Activated CD4-positive, alpha-beta memory T cell treated with anti-CD3 and anti-CD28 coated beads for 36 hours (primary cell): Measurements from ENCODE around the gene WHRN. TPM values are rescaled to one million over a fixed set of nuclear protein-coding genes. Genes with fewer than 3 reads are reported as not detected.

Source experiments
- CTCF ChIA-PET: fragments of 350-600 bp; sonication (Branson Sonifier 250); formaldehyde crosslinking; loops from one replicate; lab custom pipeline; 2021; ENCODE audit warnings: antibody characterized with exemption, inconsistent platforms; lab: Charles Lee
- POLR2A ChIA-PET: fragments of 350-600 bp; sonication (Branson Sonifier 250); formaldehyde crosslinking; loops from one replicate; lab custom pipeline; 2021; ENCODE audit warnings: antibody characterized with exemption; lab: Charles Lee
- DNase-seq: peaks from one replicate; pipeline ENCODE4 v3.0.0-alpha.2; 2020
- H3K27ac Mint-ChIP-seq: one replicate; pipeline ENCODE4 v1.8.0; 2021; ENCODE audit warnings: mixed read lengths
- H3K27me3 Mint-ChIP-seq: one replicate; pipeline ENCODE4 v1.8.0; 2021; ENCODE audit warnings: mixed read lengths
- H3K36me3 Mint-ChIP-seq: one replicate; pipeline ENCODE4 v1.8.0; 2021; ENCODE audit warnings: mixed read lengths
- H3K4me1 Mint-ChIP-seq: one replicate; pipeline ENCODE4 v1.8.0; 2021; ENCODE audit warnings: low read depth, mixed read lengths
- H3K4me3 Mint-ChIP-seq: one replicate; pipeline ENCODE4 v1.8.0; 2021; ENCODE audit warnings: mild to moderate bottlenecking, mixed read lengths
- H3K9me3 Mint-ChIP-seq: one replicate; pipeline ENCODE4 v1.8.0; 2021; ENCODE audit warnings: mixed read lengths
- intact Hi-C: fragments of 100-400 bp; cut with micrococcal nuclease; formaldehyde crosslinking; loops from one replicate; pipeline ENCODE4 v1.15.1; 2023
- total RNA-seq, 2 experiments: library from RNA; stranded (reverse); gene quantifications; one replicate each; pipeline ENCODE4 v1.2.3, GENCODE V29; 2021

The WHRN gene
- total RNA-seq, 2 experiments from 2014 or later = 2.8 to 4.4 TPM

DNA sequence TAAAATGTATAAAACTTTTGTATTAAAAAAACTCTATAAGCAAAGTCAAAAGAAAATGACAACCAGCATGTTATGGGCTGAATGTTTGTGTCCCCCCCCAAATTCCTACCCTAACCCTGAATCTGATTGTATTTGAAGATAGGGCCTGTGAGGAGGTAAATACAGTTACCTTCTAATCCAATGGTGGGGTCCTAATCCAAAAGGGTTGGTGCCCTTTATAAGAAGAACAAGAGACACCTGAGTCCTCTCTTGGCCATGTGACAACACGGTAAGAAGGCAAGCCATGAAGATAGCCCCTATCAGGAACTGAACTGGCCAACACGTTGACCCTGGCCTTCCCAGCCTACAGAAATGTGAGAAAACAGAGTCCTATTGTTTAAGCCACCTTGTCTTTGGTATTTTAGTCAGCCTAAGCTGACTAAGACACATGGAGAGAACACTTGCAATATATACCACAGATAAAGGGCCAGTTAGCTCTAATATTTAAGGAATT lies 67.8 kb downstream of the WHRN start:
- H3K4me1 Mint-ChIP-seq = peaks cover 3% of the 10 kb centered on the region
- intact Hi-C loops = loop anchor here (10.0 kb wide), 1 partner anchor 217 kb away; the partner anchor contains the start of gene TEX53
- H3K9me3 Mint-ChIP-seq = no peaks in the 10 kb centered on the region
- no peak overlapping the region for H3K27ac Mint-ChIP-seq
- DNase-seq = no peak
- no peaks in the 10 kb centered on the region for H3K27me3 Mint-ChIP-seq
- ChIA-PET POLR2A (no interaction called here), CTCF (interaction anchor here (6.3 kb wide), 1 partner anchor 216 kb away, joined by 61 read pairs; no protein-coding TSS in a partner anchor)
- H3K4me3 Mint-ChIP-seq = no peak overlapping the region
- H3K36me3 Mint-ChIP-seq = no peaks in the 10 kb centered on the region

DNA sequence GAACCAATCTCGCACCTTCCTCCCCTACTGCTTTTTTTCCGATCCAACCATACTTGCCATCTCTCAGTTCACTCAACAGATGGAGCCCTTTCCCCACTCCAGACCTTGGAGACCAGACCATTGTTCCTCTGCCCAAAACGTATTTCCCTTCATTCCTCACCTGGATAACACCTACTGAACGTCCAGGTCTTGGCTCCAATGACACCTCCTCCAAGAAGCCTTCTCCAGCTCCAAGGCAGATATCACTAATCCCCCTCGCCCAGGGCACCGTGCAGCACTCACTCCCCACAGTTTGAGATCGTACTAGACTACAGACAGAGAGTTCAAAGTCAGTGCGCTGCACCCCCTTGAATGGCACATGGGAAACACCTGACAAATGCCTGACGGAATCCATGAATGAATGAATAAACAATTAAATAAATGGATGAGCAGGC lies 70.4 kb downstream of the WHRN start:
- POLR2A ChIA-PET = no interaction called here
- CTCF ChIA-PET = interaction anchor here (0.6 to 6.3 kb wide), 10 partner anchors 20 to 585 kb away, joined by 3 to 61 read pairs (median 5); partner anchors contain the start of gene ATP6V1G1
- H3K36me3 Mint-ChIP-seq = no peaks in the 10 kb centered on the region
- DNase-seq = peak; percentile 17
- no peaks in the 10 kb centered on the region for H3K9me3 Mint-ChIP-seq
- H3K4me3 Mint-ChIP-seq = no peak overlapping the region
- no peak overlapping the region for H3K27ac Mint-ChIP-seq
- intact Hi-C loops = loop anchor here (5.0 to 10.0 kb wide), 2 partner anchors 72 to 220 kb away; partner anchors contain the start of genes TEX53 and WHRN
- peaks cover 3% of the 10 kb centered on the region for H3K4me1 Mint-ChIP-seq
- no peaks in the 10 kb centered on the region for H3K27me3 Mint-ChIP-seq

DNA sequence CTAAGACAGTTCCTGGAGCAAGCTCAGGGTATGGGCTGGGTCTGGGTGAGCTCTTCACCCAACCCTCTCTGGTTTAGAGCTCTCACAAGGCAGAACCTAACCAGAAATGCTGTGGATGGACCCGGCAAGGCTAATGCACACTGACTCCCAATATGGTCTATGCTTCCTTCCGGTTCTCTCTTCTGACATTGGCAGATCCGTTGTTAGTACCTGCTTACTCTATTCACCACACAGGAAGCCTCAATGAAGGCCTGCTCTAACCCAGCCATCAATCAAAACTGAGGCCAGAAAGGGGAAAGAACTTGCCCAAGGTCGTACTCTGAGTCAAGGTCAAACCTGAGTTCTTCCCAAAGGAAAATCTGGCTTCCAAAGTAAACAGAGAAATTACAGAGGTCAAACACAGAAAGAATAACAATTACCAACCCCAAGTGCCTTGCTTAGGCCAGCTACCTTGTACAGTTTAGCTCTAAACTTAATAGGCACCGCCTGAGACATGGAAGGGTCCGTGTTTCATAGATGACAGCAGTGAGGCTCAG lies 71.5 kb downstream of the WHRN start:
- H3K27ac Mint-ChIP-seq = no peak overlapping the region
- no peaks in the 10 kb centered on the region for H3K27me3 Mint-ChIP-seq
- no peaks in the 10 kb centered on the region for H3K9me3 Mint-ChIP-seq
- no peak overlapping the region for H3K4me3 Mint-ChIP-seq
- H3K4me1 Mint-ChIP-seq = peaks cover 3% of the 10 kb centered on the region
- ChIA-PET POLR2A (no interaction called here), CTCF (interaction anchor here (0.9 to 6.3 kb wide), 7 partner anchors 17 to 219 kb away, joined by 3 to 61 read pairs (median 3); no protein-coding TSS in a partner anchor)
- intact Hi-C loops = loop anchor here (5.0 to 10.0 kb wide), 2 partner anchors 74 to 221 kb away; partner anchors contain the start of genes TEX53 and WHRN
- H3K36me3 Mint-ChIP-seq = no peaks in the 10 kb centered on the region
- no peak for DNase-seq

DNA sequence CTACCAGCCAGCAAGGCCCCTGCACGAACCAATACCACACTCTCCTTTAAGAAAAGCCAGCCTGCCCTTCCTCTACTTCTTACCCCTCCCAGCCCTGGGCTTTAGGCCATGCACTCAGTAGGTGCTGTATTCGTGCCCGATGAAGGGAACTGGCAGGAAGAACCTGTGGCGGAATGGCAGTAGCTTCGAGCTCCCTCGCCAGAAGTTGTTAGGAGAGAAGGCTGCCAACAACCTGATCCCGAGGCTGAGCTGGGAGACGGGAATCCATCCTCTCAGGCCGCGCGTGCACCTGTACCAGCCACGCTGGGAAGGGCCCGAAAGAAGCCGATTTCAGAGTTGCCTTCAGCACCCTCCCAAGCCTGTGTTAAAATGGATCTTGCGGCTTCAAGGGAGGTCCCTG lies 72.2 kb downstream of the WHRN start:
- H3K27ac Mint-ChIP-seq = no peak overlapping the region
- ChIA-PET POLR2A (no interaction called here), CTCF (interaction anchor here (0.9 to 6.3 kb wide), 6 partner anchors 18 to 220 kb away, joined by 3 to 61 read pairs (median 4); no protein-coding TSS in a partner anchor)
- H3K4me1 Mint-ChIP-seq = peaks cover 3% of the 10 kb centered on the region
- H3K27me3 Mint-ChIP-seq = no peaks in the 10 kb centered on the region
- intact Hi-C loops = loop anchor here (5.0 to 10.0 kb wide), 2 partner anchors 74 to 222 kb away; partner anchors contain the start of genes TEX53 and WHRN
- no peak for DNase-seq
- H3K36me3 Mint-ChIP-seq = no peaks in the 10 kb centered on the region
- no peak overlapping the region for H3K4me3 Mint-ChIP-seq
- no peaks in the 10 kb centered on the region for H3K9me3 Mint-ChIP-seq

DNA sequence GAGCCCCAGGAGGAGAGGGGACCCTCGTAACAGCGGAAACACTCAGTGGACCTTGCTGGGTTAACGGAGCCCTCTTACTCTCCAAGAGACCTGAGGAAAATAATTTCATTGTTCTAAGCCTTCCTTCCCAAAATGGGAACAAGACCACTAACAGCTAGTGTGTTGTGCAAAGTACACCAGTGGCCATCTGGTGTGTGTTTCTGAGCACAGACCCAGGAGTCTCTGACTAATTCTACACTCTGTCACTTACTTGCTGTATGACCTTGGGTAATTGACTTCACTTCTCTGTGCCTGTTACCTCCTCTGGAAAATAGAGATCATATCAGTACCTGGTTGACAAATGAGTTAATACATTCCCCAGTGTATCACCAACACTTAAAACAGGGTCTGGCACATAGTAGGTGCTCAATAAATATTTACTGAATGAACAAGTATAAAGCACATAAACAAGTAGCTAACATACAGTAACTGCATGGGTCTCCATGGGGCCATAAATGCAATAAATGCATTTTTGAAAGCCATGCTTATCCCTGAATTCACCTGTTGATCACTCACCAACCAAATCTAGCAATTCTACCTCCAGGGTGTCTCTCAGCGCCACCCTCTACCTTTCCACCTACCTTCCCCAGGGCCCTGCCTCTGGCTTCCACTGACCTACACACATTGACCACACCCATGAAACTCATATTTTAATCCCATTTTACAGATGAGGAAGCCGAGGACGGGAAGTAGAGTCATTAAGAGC lies 72.8 kb downstream of the WHRN start:
- Mint-ChIP-seq H3K4me1 (peaks cover 3% of the 10 kb centered on the region), H3K27ac (no peak overlapping the region), H3K4me3 (no peak overlapping the region), H3K36me3 (no peaks in the 10 kb centered on the region), H3K9me3 (no peaks in the 10 kb centered on the region), H3K27me3 (no peaks in the 10 kb centered on the region)
- no peak for DNase-seq
- CTCF ChIA-PET = interaction anchor here (1.1 to 4.6 kb wide), 3 partner anchors 26 to 221 kb away, joined by 3 to 19 read pairs (median 9); no protein-coding TSS in a partner anchor
- intact Hi-C loops = loop anchor here (5.0 to 10.0 kb wide), 2 partner anchors 75 to 222 kb away; partner anchors contain the start of genes TEX53 and WHRN
- POLR2A ChIA-PET = no interaction called here

DNA sequence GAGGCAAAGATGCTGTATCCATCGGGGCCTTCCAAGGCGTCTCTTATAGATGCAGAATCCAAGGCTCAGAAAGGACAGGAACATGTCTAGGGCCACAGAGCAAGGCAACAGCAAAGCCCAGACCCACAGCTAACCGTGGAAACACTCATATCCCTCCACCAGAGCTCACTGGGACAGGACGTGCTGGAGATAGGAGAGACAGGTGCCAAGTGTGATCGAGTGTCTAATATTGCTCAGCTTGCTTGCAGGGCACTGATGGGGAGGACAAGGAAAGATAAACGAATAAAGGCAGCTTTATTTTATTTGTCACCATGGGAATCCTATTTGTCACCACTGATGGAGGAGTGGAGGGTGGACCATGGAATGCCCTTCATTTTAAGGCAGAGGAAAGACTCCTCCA lies 73.5 kb downstream of the WHRN start:
- POLR2A ChIA-PET = no interaction called here
- peaks cover 3% of the 10 kb centered on the region for H3K4me1 Mint-ChIP-seq
- no peaks in the 10 kb centered on the region for H3K36me3 Mint-ChIP-seq
- no peak overlapping the region for H3K27ac Mint-ChIP-seq
- intact Hi-C loops = loop anchor here (5.0 to 10.0 kb wide), 2 partner anchors 76 to 223 kb away; partner anchors contain the start of genes TEX53 and WHRN
- H3K4me3 Mint-ChIP-seq = no peak overlapping the region
- CTCF ChIA-PET = interaction anchor here (1.7 kb wide), 1 partner anchor 222 kb away, joined by 9 read pairs; no protein-coding TSS in a partner anchor
- no peaks in the 10 kb centered on the region for H3K27me3 Mint-ChIP-seq
- no peak for DNase-seq
- H3K9me3 Mint-ChIP-seq = no peaks in the 10 kb centered on the region

DNA sequence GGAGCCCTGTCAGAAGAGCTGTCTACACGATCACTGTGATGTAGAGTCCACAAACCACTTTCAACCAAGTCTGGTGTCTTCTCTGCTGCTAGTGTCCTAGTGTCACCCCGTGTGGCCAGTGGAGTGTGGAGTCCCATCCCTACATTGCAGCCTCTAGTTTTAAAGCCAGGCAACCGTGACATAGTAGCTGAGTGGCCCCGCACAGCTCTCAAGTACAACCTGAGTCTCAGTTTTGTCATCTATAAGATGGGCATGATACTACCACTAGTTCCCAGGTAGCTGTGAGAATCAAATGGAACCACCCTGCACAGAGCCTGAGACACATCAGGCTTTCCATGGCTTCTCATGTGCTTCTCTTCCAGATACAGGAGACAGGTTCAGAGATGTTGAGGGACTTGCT lies 74.3 kb downstream of the WHRN start:
- Mint-ChIP-seq H3K36me3 (no peaks in the 10 kb centered on the region), H3K4me1 (peaks cover 3% of the 10 kb centered on the region), H3K4me3 (no peak overlapping the region), H3K9me3 (no peaks in the 10 kb centered on the region), H3K27ac (no peak overlapping the region), H3K27me3 (no peaks in the 10 kb centered on the region)
- intact Hi-C loops = loop anchor here (5.0 to 10.0 kb wide), 2 partner anchors 76 to 224 kb away; partner anchors contain the start of genes TEX53 and WHRN
- no peak for DNase-seq
- POLR2A ChIA-PET = no interaction called here
- CTCF ChIA-PET = interaction anchor here (1.7 kb wide), 1 partner anchor 222 kb away, joined by 9 read pairs; no protein-coding TSS in a partner anchor

DNA sequence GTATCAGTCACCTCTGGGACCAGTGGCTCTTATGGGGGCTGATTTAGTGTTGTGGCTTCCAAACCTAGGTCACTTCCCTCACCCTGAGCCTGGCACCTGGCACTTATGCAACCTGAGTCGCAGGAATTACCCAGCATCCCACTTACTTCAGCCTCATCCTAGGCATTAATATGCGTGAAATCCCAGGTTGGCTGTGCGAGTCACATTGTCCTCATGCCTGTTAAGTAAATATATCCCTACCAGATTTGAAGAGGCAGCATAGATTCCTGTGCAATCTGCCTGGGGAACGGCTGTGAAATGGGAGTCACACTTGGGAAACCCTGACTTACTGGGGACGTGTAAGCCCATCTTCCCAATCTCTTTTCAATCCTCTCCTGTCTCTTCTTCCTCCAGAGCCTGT lies 74.8 kb downstream of the WHRN start:
- ChIA-PET CTCF (no interaction called here), POLR2A (no interaction called here)
- H3K27ac Mint-ChIP-seq = no peak overlapping the region
- H3K4me3 Mint-ChIP-seq = no peak overlapping the region
- no peak for DNase-seq
- H3K36me3 Mint-ChIP-seq = no peaks in the 10 kb centered on the region
- peaks cover 3% of the 10 kb centered on the region for H3K4me1 Mint-ChIP-seq
- no peaks in the 10 kb centered on the region for H3K9me3 Mint-ChIP-seq
- H3K27me3 Mint-ChIP-seq = no peaks in the 10 kb centered on the region
- intact Hi-C loops = loop anchor here (5.0 to 10.0 kb wide), 2 partner anchors 77 to 224 kb away; partner anchors contain the start of genes TEX53 and WHRN

DNA sequence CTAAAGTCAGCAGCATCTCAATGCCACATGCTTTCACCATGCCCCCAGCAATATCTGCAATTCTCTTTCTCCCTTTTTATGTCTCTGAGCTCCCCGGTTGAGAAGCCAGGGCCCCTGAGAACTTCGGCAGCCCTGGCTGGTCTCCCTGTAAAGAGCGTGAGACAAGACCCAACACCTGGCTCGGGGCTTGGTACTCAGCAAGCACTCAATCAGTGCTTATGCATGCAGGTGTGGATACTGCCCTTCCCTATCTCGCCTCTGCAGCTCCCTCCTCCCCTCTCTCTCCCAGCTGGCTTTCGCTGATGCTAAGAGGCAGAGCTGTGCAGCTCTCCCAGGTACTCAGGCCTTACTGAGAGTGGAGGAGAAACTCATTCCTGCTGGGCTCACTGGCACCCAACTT lies 75.8 kb downstream of the WHRN start:
- H3K9me3 Mint-ChIP-seq = no peaks in the 10 kb centered on the region
- H3K4me1 Mint-ChIP-seq = peaks cover 3% of the 10 kb centered on the region
- H3K27ac Mint-ChIP-seq = no peak overlapping the region
- no peak overlapping the region for H3K4me3 Mint-ChIP-seq
- DNase-seq = no peak
- POLR2A ChIA-PET = no interaction called here
- intact Hi-C loops = no loop called here
- no peaks in the 10 kb centered on the region for H3K27me3 Mint-ChIP-seq
- CTCF ChIA-PET = interaction anchor here (1.1 to 1.6 kb wide), 2 partner anchors 23 to 224 kb away, joined by 3 to 4 read pairs; no protein-coding TSS in a partner anchor
- H3K36me3 Mint-ChIP-seq = no peaks in the 10 kb centered on the region

DNA sequence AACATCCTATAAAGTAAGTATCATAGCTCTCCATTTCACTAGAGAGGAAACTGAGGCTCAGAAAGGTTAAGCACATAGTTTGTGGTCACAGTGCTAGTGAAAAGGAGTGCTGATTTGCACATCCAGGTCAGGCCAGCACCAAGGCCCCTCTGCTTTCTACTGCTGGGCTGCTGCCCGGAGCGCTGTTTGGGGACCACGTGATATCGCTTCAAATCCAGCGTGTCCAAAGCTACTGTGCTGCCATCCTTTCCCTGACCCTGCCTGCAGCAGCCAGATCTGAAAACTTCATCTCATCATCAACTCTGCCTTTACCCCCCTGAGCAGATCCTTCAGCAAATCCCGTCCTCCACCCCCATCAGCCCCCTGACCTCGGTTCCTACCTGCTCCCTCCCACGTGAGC lies 76.8 kb downstream of the WHRN start:
- Mint-ChIP-seq H3K4me3 (no peak overlapping the region), H3K27ac (no peak overlapping the region), H3K4me1 (no peaks in the 10 kb centered on the region), H3K27me3 (no peaks in the 10 kb centered on the region), H3K9me3 (no peaks in the 10 kb centered on the region), H3K36me3 (no peaks in the 10 kb centered on the region)
- intact Hi-C loops = no loop called here
- no peak for DNase-seq
- POLR2A ChIA-PET = no interaction called here
- CTCF ChIA-PET = interaction anchor here (1.1 to 1.6 kb wide), 2 partner anchors 22 to 225 kb away, joined by 3 to 4 read pairs; no protein-coding TSS in a partner anchor

DNA sequence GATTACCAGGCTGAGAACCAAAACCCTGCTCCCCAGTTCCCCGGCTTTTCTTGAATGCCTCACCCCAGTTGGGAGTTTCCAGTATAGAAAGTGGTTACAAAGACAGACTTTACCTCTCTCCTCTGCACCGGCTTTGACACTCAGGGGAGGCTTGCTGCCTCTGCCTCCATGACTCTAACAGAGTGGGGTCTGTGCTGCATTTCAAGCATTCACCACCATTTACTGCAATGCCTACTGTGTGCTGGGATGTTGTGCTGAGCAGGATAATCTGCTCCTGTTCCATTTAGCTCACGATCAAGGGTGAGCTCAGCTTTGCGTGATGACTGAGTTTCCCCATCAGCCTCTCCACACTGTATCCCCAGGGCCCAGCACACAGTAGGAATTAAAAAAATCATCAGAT lies 77.6 kb downstream of the WHRN start:
- CTCF ChIA-PET = no interaction called here
- no peaks in the 10 kb centered on the region for H3K9me3 Mint-ChIP-seq

More for the DNA sequence above, 77.6 kb downstream of the WHRN start:
- H3K36me3 Mint-ChIP-seq = no peaks in the 10 kb centered on the region
- POLR2A ChIA-PET = no interaction called here
- H3K4me1 Mint-ChIP-seq = no peaks in the 10 kb centered on the region
- no peak for DNase-seq
- no peak overlapping the region for H3K4me3 Mint-ChIP-seq
- H3K27ac Mint-ChIP-seq = no peak overlapping the region
- no peaks in the 10 kb centered on the region for H3K27me3 Mint-ChIP-seq
- intact Hi-C loops = no loop called here
